Stimulated activated CD4-positive, alpha-beta T cell treated with anti-CD3 and anti-CD28 coated beads, Interleukin-15, amount 100 ng/mL, for 48 hours (primary cell): Measurements from ENCODE around the gene C11orf42.
A peak's percentile ranks its signal among the peaks of the same experiment; 100 is the strongest.
"Not testable (repeated sequence)": the region's sequence is repeated elsewhere in the genome, so short reads cannot be mapped to it uniquely, and the experiment has no call there.

Experiments
- DNase-seq, 2 donors: peaks; one replicate each; pipeline ENCODE4 v3.0.0-alpha.2; 2020; ENCODE audit warnings: low read depth in 2 of 2

C11orf42 gene

GRCh38 chr11:6219359-6219758, 14.0 kb downstream of the C11orf42 start:
- no peak for DNase-seq

DNA sequence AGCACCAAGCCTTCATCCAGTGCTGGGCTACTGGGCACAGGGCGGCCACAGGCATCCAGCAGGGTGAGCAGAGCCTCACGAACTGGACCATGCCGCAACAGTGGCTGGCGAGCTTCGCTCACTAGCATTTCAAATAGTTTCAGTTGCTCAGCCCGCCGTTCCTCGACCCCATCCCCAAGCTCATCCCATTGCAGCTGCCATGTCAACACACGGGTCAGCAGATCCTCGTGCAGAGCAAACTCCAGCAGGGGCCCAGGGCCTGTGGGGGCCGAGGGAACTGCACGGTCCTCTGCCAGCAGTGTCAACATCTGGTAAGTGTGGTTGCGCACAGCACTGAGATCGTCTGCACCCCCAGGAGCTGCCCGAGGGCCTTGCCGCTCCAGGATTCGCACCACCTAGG, 18.5 kb downstream of the C11orf42 start:
- DNase-seq, result no peak

DNA sequence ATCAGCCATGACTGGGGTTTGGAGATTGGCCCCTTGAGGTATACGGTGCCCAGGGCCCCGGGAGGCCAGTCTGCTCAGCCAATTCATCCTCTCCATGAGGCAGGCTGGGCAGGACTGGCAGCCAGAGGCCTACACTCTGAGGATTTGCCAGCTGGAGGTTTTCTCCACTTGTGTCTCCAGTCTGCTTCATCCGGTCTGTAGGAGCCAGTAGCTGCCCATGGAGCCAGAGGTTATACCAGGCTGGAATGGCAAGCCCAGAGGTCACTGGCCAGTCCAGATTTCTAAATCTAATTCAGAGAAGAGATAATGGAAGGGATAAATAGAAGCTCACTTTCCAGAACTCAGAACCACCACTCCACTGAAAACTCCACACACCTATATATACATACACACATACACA, 19.1 kb downstream of the C11orf42 start:
- no peak for DNase-seq

GRCh38 chr11:6225024-6225423, 19.7 kb downstream of the C11orf42 start:
- DNase-seq, result no peak

DNA sequence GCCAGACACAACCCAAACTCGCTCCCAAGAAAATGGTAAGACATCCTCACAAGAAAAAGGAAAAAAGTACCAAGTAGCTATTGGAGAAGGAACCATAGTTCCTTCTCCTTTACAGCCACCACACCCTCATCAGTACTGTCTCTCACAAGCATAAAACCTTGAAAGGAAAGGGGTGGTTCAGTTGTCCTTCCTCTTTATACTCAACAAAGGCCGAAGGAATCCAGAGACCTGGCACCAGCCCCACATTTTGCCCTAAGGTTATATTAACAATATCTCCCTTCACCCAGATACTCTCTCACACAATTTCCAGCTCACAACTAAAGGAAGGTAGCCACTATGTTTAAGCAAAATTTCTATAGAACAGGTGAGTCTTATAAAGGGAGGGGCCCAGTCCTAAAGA, 20.5 kb downstream of the C11orf42 start:
- DNase-seq, result no peak

GRCh38 chr11:6228520-6228919, 23.2 kb downstream of the C11orf42 start:
- DNase-seq, result no peak

DNA sequence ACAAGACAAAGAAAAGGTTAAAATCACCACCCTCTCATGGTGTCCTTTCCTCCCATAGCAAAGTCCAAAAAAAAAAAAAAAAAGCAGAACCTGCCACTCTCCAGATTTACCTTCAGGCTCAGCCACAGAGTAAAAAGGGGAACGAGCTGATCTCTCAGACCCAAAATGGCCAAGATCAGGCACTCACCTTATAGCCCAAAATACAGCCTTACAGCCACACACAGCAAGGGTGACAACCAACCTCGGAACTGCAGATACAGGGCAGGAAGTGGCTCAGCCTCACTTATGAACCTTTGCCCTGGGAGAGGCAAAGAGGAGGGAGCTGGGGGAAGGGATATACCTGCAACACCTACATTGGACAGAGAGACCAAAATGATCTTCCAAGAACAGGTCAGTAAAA, 24.6 kb downstream of the C11orf42 start:
- DNase-seq, result no peak

GRCh38 chr11:6232899-6233298, 27.5 kb downstream of the C11orf42 start:
- no peak for DNase-seq

- peak in 1 of 2 donors; percentile 9 for DNase-seq
Observed at GRCh38 chr11:6233984-6234386, 28.6 kb downstream of the C11orf42 start.

DNA sequence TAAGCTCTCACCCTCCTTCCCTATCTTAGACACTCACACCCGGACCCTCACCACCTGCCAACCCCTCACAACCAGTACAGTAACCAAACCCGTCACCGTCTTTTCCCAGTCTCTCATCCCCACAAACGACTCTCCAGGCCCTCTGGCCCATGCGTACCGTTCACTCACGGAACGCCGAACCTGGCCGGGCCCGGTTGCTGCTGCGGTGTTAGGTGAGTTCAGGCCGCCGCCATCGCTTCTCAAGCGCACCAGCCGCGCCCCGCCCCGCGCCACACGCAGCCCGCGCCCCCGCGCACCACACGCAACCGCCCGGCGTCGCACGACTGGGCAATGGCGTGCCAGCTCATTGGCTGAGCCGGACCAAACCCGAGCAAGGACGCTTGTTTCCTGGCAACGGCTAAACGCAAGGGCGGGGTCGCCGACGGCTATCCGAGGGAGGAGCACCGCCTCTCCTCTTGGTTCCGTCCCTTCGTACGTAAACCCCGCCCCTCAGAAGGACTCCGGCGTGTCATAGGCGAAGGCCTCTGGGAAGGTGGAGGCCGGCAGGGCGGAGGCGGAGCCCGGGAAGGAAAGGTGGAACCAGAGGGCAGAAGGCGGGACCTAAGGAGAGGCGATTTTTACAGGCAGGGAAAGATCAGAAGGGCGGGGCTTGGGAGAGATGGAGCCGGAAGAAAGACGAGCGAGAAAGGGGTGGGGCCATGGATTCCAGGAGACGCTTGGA, 29.2 kb downstream of the C11orf42 start, which contains the start of gene FHIP1B:
Gene FHIP1B (minus strand): TSS at position 250 of the 721 bp plus-strand sequence. CDS start 10,120 bp downstream, outside the sequence.
- peak; percentile 100 for DNase-seq

- no peak for DNase-seq
Observed at GRCh38 chr11:6237266-6237665, 31.9 kb downstream of the C11orf42 start.

GRCh38 chr11:6237761-6238302, 32.5 kb downstream of the C11orf42 start:
- no peak for DNase-seq

DNA sequence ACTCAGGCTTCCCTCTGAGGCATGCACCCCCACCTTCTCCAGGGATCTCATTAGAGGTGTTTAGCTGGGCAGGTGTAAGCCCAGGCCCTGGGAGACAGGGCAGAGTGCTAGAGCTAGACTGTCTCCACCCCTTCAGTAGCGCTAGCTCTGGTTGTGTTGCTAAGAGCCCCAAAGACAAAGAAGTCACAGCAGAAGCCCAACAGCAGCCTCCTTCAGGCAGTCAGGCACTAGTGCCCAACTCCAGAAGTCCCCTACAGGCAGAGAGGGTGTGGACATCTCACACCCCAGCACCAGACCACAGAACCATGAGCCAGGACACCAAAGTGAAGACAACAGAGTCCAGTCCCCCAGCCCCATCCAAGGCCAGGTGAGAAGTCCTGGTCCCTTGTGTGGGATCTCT, 33.5 kb downstream of the C11orf42 start, which contains the start of gene CNGA4:
Gene CNGA4 (plus strand): TSS at position 188 of the 400 bp plus-strand sequence. CDS start 118 bp downstream, at position 306.
- no peak for DNase-seq

DNA sequence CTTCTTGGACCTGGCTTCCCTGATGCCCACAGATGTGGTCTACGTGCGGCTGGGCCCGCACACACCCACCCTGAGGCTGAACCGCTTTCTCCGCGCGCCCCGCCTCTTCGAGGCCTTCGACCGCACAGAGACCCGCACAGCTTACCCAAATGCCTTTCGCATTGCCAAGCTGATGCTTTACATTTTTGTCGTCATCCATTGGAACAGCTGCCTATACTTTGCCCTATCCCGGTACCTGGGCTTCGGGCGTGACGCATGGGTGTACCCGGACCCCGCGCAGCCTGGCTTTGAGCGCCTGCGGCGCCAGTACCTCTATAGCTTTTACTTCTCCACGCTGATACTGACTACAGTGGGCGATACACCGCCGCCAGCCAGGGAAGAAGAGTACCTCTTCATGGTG, 34.8 kb downstream of the C11orf42 start:
- no peak for DNase-seq

GRCh38 chr11:6240781-6241180, 35.4 kb downstream of the C11orf42 start:
- no peak for DNase-seq

GRCh38 chr11:6241316-6241715, 36.0 kb downstream of the C11orf42 start:
- no peak for DNase-seq

DNA sequence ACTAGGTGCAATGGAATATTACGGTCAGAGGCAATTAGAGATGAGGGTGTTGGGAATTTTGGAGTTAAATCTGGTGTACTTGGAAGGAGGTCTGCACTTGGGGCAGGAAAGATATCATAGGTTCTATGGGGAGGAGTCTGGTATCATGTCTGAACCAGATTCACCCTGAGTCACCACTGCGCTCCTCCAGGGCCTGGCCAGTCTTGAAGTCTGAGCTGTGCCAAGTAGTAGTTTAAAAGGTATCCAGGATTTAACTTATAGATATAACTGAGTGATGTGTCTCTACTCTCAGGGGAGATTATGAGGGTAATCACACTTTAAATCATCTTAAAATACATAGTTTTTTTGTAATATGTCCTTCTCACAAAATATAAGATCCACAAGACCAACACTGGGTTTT, 40.2 kb downstream of the C11orf42 start:
- no peak for DNase-seq

DNA sequence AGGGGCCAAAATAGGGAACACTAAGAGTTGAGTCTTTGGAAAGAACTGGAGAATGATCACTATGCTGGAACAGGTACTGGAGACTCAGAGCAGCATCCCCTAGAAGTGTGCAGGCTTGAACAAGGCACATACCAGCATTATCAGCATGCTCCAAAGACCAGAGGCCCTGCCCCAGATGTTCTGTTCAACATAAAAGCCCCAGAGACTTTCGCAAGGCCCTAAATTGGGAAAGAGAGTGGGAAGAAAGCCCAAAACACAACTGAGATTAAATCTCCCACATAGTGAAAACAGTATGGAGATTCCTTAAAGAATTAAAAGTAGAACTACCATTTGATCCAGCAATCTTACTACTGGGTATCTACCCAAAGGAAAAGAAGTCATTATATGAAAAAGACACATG, 42.9 kb downstream of the C11orf42 start:
- DNase-seq, result no peak

DNA sequence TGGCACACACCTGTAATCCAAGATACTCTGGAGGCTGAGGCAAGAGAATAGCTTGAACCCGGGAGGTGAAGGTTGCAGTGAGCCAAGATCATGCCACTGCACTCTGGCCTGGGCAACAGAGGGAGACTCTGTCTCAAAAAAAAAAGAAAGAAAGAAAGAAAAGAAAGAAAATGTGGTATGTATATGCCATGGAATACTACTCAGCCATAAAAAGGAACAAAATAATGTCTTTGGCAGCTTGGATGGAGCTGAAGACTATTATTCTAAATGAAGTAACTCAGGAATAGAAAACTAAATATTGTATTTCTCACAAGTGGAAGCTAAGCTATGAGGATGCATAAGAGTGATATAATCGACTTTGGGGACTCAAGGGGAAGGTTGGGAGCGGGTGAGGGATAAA, 43.5 kb downstream of the C11orf42 start:
- not testable (repeated sequence) for DNase-seq

DNA sequence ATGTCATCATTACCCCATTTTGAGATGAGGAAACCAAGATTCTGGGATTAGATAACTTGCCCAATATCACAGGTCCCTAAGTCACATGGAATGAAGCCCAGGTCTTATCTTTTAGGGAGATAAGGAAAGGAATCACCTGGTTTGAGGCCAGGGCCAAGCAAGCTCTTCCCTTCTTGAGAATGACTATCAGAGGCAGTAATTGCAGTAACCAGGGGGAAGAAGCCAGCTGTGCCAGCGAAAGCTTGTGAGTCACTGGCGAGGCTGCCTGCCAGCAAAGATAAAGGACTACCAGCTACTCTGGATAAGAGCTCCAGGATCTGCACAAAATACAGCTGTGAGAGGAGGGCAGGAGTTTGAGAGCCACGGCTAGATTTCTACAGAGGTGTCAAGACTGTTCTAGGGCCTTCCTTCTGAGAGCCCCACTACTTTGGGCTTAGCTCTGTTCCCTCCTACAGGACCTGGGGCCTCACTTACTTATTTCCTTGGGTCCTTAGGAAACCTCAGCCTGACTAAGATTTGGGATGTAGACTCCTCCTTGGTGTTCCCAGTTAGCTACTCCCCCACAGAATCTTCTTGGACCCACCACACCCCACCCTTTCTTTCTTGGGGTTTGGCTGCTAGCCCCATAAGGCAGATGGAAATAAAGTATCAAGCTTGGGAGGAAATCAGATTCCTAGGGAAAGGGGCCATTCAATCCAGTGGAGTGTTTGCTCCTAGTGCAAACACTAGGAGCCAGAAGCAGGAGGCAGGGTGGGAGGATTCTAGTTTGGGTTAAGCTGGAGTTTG, 44.6 kb downstream of the C11orf42 start:
- no peak for DNase-seq

GRCh38 chr11:6251120-6251733, 45.9 kb downstream of the C11orf42 start:
- no peak for DNase-seq

- no peak for DNase-seq
Observed at GRCh38 chr11:6251990-6252473, 46.7 kb downstream of the C11orf42 start.
